HG03045 (cell line): ENCODE results near the gene ABCB8.
A peak's percentile ranks its signal among the peaks of the same experiment; 100 is the strongest.

ENCODE experiments used
- ATAC-seq: cut with Tn5 transposase; IDR thresholded peaks from one replicate; pipeline ENCODE4 v1.9.1; 2021; ENCODE audit warnings: mild to moderate bottlenecking, moderate library complexity; ENCODE audit not compliant: unreplicated experiment

ABCB8 gene

GRCh38 chr7:151085329-151085690 lies 57.1 kb downstream of the ABCB8 start:
- no peak for ATAC-seq

- ATAC-seq: peak; percentile 48
These were observed 57.7 kb downstream of the ABCB8 start, which contains the start of gene AGAP3 for GRCh38 chr7:151085691-151086620. Gene AGAP3 (plus strand): TSS chr7:151086475. CDS start chr7:151086742, 267 bp downstream.

- no peak for ATAC-seq
These were observed 58.6 kb downstream of the ABCB8 start for GRCh38 chr7:151086802-151087244.

GRCh38 chr7:151087245-151088018 lies 59.2 kb downstream of the ABCB8 start:
- ATAC-seq: no peak

GRCh38 chr7:151088019-151088855 lies 60.0 kb downstream of the ABCB8 start:
- no peak for ATAC-seq

GRCh38 chr7:151088856-151089699 lies 60.8 kb downstream of the ABCB8 start:
- no peak for ATAC-seq

- no peak for ATAC-seq
These were observed 61.9 kb downstream of the ABCB8 start for GRCh38 chr7:151089893-151090730.

GRCh38 chr7:151091003-151091402 lies 62.8 kb downstream of the ABCB8 start:
- ATAC-seq: no peak

GRCh38 chr7:151091431-151091830 lies 63.2 kb downstream of the ABCB8 start:
- no peak for ATAC-seq

- no peak for ATAC-seq
These were observed 63.7 kb downstream of the ABCB8 start for GRCh38 chr7:151091988-151092387.

GRCh38 chr7:151093748-151094147 lies 65.5 kb downstream of the ABCB8 start:
- ATAC-seq: no peak

GRCh38 chr7:151094675-151095074 lies 66.4 kb downstream of the ABCB8 start:
- ATAC-seq: no peak

- no peak for ATAC-seq
These were observed 67.0 kb downstream of the ABCB8 start for GRCh38 chr7:151095123-151095797.

- ATAC-seq: no peak
These were observed 67.7 kb downstream of the ABCB8 start for GRCh38 chr7:151095828-151096475.
